T-cell (primary cell): ENCODE measurements around the gene ZNF776. TPM values are rescaled to one million over a fixed set of nuclear protein-coding genes. Genes with fewer than 3 reads are reported as not detected.

Source experiments
- ATAC-seq, 4 experiments: fragments of 200-7000 bp in 3 of 4; fragments of 150-1000 bp in 1 of 4; cut with Tn5 transposase; replicated peaks in 1 of 4; 1 replicate in 3 of 4; 2 replicates in 1 of 4; pipeline ENCODE4 v1.10.0; 2021; ENCODE audit warnings: moderate library complexity in 3 of 4, mild to moderate bottlenecking in 2 of 4, moderate number of reproducible peaks in 1 of 4
- CTCF ChIA-PET, 2 donors: fragments of 300-600 bp; sonication (Branson Sonifier 250); formaldehyde crosslinking; loops; one replicate each; lab custom pipeline; 2022; ENCODE audit warnings: antibody characterized with exemption in 2 of 2; lab: Charles Lee
- POLR2A ChIA-PET, 2 donors: fragments of 300-600 bp; sonication (Branson Sonifier 250); formaldehyde crosslinking; loops; one replicate each; lab custom pipeline; 2022; ENCODE audit warnings: antibody characterized with exemption in 2 of 2; lab: Charles Lee
- DNase-seq, 35 experiments: peaks; one replicate each; pipeline versions ENCODE4 v3.0.0 to v3.0.0-alpha.2; 2013 to 2023
- H3K27ac ChIP-seq: one replicate; pipeline ENCODE4 v1.5.1; 2013; ENCODE audit warnings: low read length
- H3K27me3 ChIP-seq, 2 experiments: replicated peaks in 1 of 2; 1 replicate in 1 of 2; 2 replicates in 1 of 2; pipeline versions ENCODE4 v1.6.1 to v1.7.0; 2013; ENCODE audit warnings: low read length in 1 of 2, mixed read lengths in 1 of 2; ENCODE audit not compliant: control insufficient read depth in 2 of 2, insufficient read depth in 2 of 2; ENCODE audit errors: extremely low read depth in 1 of 2
- H3K36me3 ChIP-seq, 2 donors: 1 replicate in 1 of 2; 2 replicates in 1 of 2; pipeline versions ENCODE4 v1.6.1 to v1.7.0; 2013; ENCODE audit warnings: low read length in 1 of 2; ENCODE audit not compliant: control insufficient read depth in 2 of 2, insufficient read depth in 1 of 2; ENCODE audit errors: extremely low read depth in 1 of 2
- H3K4me1 ChIP-seq, 2 experiments: 1 replicate in 1 of 2; 2 replicates in 1 of 2; pipeline versions ENCODE4 v1.6.1 to v1.7.0; 2013; ENCODE audit warnings: low read length in 2 of 2, mixed read lengths in 1 of 2; ENCODE audit not compliant: insufficient read depth in 2 of 2, control insufficient read depth in 1 of 2; ENCODE audit errors: extremely low read depth in 1 of 2
- H3K4me3 ChIP-seq, 2 donors: 1 replicate in 1 of 2; 2 replicates in 1 of 2; pipeline versions ENCODE4 v1.5.1 to v1.7.0; 2013; ENCODE audit warnings: mild to moderate bottlenecking in 2 of 2, low read length in 1 of 2, moderate library complexity in 1 of 2; ENCODE audit not compliant: control insufficient read depth in 1 of 2; ENCODE audit errors: extremely low read depth in 1 of 2
- H3K9me3 ChIP-seq: 2 replicates; pipeline ENCODE4 v1.7.0; 2013
- H3K27ac Mint-ChIP-seq, 2 donors: one replicate each; pipeline ENCODE4 v1.8.0; 2020 to 2021; ENCODE audit warnings: mild to moderate bottlenecking in 2 of 2, mixed read lengths in 2 of 2
- H3K27me3 Mint-ChIP-seq, 2 donors: one replicate each; pipeline ENCODE4 v1.8.0; 2021 to 2022; ENCODE audit warnings: mixed read lengths in 2 of 2
- H3K36me3 Mint-ChIP-seq: one replicate; pipeline ENCODE4 v1.8.0; 2021; ENCODE audit warnings: mixed read lengths
- H3K4me1 Mint-ChIP-seq, 3 donors: one replicate each; pipeline ENCODE4 v1.8.0; 2020 to 2022; ENCODE audit warnings: mixed read lengths in 3 of 3, mild to moderate bottlenecking in 1 of 3
- H3K4me3 Mint-ChIP-seq, 3 donors: one replicate each; pipeline ENCODE4 v1.8.0; 2020 to 2022; ENCODE audit warnings: mild to moderate bottlenecking in 3 of 3, mixed read lengths in 3 of 3, moderate library complexity in 3 of 3
- H3K9me3 Mint-ChIP-seq, 3 donors: one replicate each; pipeline ENCODE4 v1.8.0; 2020 to 2022; ENCODE audit warnings: mixed read lengths in 3 of 3
- WGBS: methylation state at CpG from one replicate; pipeline ENCODE4 v1.1.5; 2013; ENCODE audit warnings: missing lambda C conversion rate; ENCODE audit not compliant: insufficient coverage; 5-methylcytosine and 5-hydroxymethylcytosine counted together
- total RNA-seq, 35 experiments: library from RNA in 6 of 35; stranded (reverse) in 6 of 35; fragments of 120-200 nt in 1 of 35; gene quantifications; one replicate each; pipeline versions ENCODE4 v1.2.1 to v1.2.4 and lab custom pipeline; 2013 to 2026

The ZNF776 gene
- total RNA-seq, 5 donors from 2014 or later (not counting 1 experiment from before 2014, with no cell fraction given), result 14.3 to 36.5 (median 26.9) TPM

DNA sequence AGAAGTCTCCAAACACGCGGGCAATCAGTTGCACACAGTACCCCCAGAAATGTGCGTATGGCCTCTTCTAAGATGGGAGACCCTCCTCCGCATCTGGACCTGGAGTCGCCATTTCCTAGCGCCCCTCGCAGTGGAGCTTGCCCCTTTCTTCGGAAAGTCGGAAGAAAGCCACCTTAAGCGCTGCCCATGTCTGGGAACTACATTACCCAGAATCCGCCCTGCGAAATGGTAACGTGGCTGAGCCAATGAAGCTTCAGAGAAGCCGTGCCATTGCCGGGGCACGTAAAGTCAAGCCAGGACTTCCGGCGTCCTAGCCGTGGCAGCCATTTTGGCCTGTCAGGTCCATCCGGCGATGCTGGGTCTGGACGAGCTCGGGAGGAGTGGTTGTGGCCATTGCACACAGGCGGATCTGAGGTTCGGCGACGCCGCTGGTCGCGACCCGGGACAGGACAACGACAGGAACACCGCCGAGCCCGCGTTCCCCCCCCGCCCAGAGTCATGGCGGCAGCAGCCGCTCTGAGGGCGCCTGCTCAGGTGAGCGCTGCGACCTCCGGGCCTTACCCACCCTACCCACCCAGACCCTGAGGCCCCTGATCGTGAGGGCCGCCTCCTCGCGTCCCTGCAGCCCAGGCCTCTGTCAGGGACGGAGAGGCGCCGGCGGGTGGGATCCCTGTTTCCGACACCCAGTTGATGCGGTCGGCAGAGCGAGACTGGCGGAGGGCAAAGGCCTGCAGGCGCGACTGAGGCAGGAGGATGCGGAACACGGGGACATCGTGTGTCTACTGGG is 22.9 kb downstream of the ZNF776 start, which contains the start of gene ZNF586:
Gene ZNF586 (plus strand): TSS at position 332 of the 787 bp plus-strand sequence. CDS start 167 bp downstream, at position 499.
- peaks cover 5 to 26% (median 25%) of the 10 kb centered on the region in 3 donors for H3K9me3 Mint-ChIP-seq
- 3% methylated on average over 60 of the region's 61 CpGs for WGBS
- ChIA-PET POLR2A (interaction anchor here (0.6 to 0.9 kb wide), 5 partner anchors 12 to 620 kb away, joined by 3 to 5 read pairs (median 3); no protein-coding TSS in a partner anchor), CTCF (interaction anchor here in 1 of 2 donors (0.7 to 1.0 kb wide), 2 partner anchors 25 to 42 kb away, joined by 3 to 5 read pairs; partner anchors contain the start of gene ZNF671)
- H3K36me3 Mint-ChIP-seq, result peaks cover 51% of the 10 kb centered on the region
- DNase-seq (peak; percentile 70 to 92 (median 81)), ATAC-seq (peak; percentile 99 to 100 (median 100))
- Histone ChIP-seq H3K36me3 (peaks cover 0 to 26% of the 10 kb centered on the region in 2 donors), H3K27me3 (no peaks in the 10 kb centered on the region), H3K4me1 (peaks cover 4 to 27% of the 10 kb centered on the region in 2 experiments), H3K9me3 (peaks cover 1% of the 10 kb centered on the region), H3K4me3 (peak within 1 kb of the TSS; percentile 76 to 95), H3K27ac (peak within 1 kb of the TSS; percentile 90)
- H3K27ac Mint-ChIP-seq, result peak within 1 kb of the TSS; percentile 87 to 95
- H3K4me1 Mint-ChIP-seq, result peaks cover 33 to 39% (median 36%) of the 10 kb centered on the region in 3 donors
- peak within 1 kb of the TSS; percentile 88 to 97 (median 94) for H3K4me3 Mint-ChIP-seq
- no peaks in the 10 kb centered on the region for H3K27me3 Mint-ChIP-seq

DNA sequence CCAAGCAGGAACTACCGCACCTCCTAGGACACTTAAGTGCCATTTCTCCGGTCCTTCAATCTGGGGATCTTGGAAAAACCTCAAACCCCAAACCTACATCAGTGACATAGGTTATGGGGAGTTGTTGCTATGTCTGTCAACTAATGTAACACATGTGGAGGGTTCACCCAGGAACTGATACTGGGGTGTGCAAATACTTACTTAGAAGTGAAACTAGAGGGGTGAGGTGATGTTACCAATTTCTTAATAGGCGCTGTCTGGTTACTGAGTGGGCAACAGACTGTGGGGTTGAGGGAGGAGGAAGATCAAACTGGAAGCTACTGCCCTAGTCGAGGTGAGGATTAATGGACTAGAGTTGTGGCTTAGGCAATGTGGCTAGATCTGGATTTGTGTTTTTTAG is 24.8 kb downstream of the ZNF776 start:
- no peak overlapping the region for H3K27ac Mint-ChIP-seq
- H3K27me3 ChIP-seq, result no peaks in the 10 kb centered on the region
- H3K4me1 Mint-ChIP-seq, result peaks cover 37 to 48% (median 42%) of the 10 kb centered on the region in 3 donors
- peak overlapping the region; percentile 57 to 94 (median 88) for H3K4me3 Mint-ChIP-seq
- no peak for DNase-seq
- peaks cover 8 to 28% (median 28%) of the 10 kb centered on the region in 3 donors for H3K9me3 Mint-ChIP-seq
- 84% methylated on average over 2 of the region's 4 CpGs for WGBS
- H3K9me3 ChIP-seq, result peaks cover 2% of the 10 kb centered on the region
- H3K27me3 Mint-ChIP-seq, result no peaks in the 10 kb centered on the region
- H3K36me3 Mint-ChIP-seq, result peaks cover 59% of the 10 kb centered on the region
- POLR2A ChIA-PET, result no interaction called here
- no peak for ATAC-seq
- peaks cover 4 to 27% of the 10 kb centered on the region in 2 experiments for H3K4me1 ChIP-seq
- CTCF ChIA-PET, result no interaction called here
- H3K27ac ChIP-seq, result no peak overlapping the region
- no peak overlapping the region for H3K4me3 ChIP-seq
- peaks cover 11 to 38% of the 10 kb centered on the region in 2 donors for H3K36me3 ChIP-seq

DNA sequence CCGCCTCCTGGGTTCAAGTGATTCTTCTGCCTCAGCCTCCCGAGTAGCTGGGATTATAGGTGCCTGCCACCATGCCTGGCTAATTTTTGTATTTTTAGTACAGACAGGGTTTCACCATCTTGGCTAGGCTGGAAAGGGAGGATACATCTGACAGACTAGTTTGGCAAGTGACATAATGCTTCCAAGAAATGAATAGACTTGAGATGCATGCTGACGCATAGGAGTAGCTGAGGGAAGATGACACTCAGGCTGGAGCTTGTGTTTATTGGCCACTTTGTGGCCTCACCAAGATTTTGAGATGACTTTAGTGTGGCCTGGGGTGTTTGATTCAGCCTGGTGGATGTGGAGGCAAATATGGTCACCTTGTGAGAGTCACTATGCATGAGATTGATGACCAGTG is 26.9 kb downstream of the ZNF776 start:
- H3K4me1 ChIP-seq, result peaks cover 4 to 27% of the 10 kb centered on the region in 2 experiments
- H3K4me1 Mint-ChIP-seq, result peaks cover 37 to 53% (median 42%) of the 10 kb centered on the region in 3 donors
- ChIA-PET POLR2A (interaction anchor here in 1 of 2 donors (0.7 kb wide), 1 partner anchor 250 kb away, joined by 19 read pairs; no protein-coding TSS in a partner anchor), CTCF (no interaction called here)
- no peaks in the 10 kb centered on the region for H3K27me3 ChIP-seq
- no peak overlapping the region for H3K27ac ChIP-seq
- DNase-seq, result no peak
- H3K27ac Mint-ChIP-seq, result no peak overlapping the region
- H3K27me3 Mint-ChIP-seq, result no peaks in the 10 kb centered on the region
- peak overlapping the region in 1 of 2 donors; percentile 17 for H3K4me3 ChIP-seq
- ATAC-seq, result no peak
- H3K9me3 Mint-ChIP-seq, result peaks cover 18 to 43% (median 37%) of the 10 kb centered on the region in 3 donors
- H3K9me3 ChIP-seq, result peaks cover 8% of the 10 kb centered on the region
- peak overlapping the region in 1 of 3 donors; percentile 88 for H3K4me3 Mint-ChIP-seq
- H3K36me3 ChIP-seq, result peaks cover 19 to 59% of the 10 kb centered on the region in 2 donors
- H3K36me3 Mint-ChIP-seq, result peaks cover 76% of the 10 kb centered on the region
- 83% methylated on average over 1 of the region's 3 CpGs for WGBS

DNA sequence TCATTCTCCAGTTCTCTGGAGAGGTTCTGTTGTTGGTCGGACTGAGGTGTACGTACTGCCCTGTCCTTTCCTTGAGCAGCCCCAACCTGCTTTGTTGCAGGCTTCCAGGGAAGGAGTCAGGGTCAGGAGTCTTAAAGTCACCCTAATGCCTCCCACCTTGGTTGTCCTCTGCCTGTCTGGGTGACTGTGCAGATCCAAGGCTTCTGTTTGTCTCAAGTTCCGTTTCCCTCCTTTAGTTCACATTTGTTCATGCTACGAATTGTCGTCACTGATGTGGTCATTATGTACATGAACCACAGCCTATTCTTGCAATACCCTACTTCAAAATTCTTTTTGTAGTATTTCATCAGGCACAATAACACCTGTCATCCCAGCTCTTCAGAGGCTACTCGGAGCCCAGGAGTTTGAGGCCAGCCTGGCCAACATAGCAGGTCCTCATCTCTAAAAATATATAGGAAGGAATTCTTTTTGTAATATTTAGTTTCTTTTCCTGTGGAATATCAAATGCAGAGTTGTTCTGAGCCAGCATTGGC is 30.2 kb downstream of the ZNF776 start:
- peaks cover 19 to 31% (median 20%) of the 10 kb centered on the region in 3 donors for H3K4me1 Mint-ChIP-seq
- 96% methylated on average over 3 of the region's 6 CpGs for WGBS
- H3K27ac Mint-ChIP-seq, result no peak overlapping the region
- H3K4me3 ChIP-seq, result no peak overlapping the region
- peaks cover 23 to 67% (median 58%) of the 10 kb centered on the region in 3 donors for H3K9me3 Mint-ChIP-seq
- DNase-seq (no peak), ATAC-seq (no peak)
- H3K27me3 ChIP-seq, result no peaks in the 10 kb centered on the region
- H3K9me3 ChIP-seq, result peaks cover 33% of the 10 kb centered on the region
- H3K27me3 Mint-ChIP-seq, result no peaks in the 10 kb centered on the region
- CTCF ChIA-PET, result no interaction called here
- H3K36me3 ChIP-seq, result peaks cover 26 to 79% of the 10 kb centered on the region in 2 donors
- H3K27ac ChIP-seq, result no peak overlapping the region
- peak overlapping the region in 1 of 3 donors; percentile 13 for H3K4me3 Mint-ChIP-seq
- peaks cover 0 to 2% of the 10 kb centered on the region in 2 experiments for H3K4me1 ChIP-seq
- POLR2A ChIA-PET, result no interaction called here
- H3K36me3 Mint-ChIP-seq, result peaks cover 89% of the 10 kb centered on the region

DNA sequence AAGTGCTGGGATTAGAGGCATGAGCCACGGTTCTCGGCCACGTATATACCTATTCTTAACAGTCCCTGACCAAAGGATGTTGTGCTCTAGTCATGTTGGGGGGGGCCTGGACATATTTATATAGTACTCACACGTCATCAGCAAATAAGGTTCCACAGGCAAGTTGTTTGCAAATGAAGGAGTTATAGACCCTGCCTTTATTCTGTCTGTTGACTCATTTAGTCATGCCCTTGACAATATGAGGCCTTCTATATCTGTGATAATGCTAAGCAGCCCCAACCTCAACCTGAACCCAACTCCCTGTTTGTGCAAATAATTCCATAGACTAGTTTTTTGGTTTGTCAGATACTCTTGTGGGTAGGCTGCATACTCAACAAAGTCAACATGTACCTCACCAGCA is 31.7 kb downstream of the ZNF776 start:
- Mint-ChIP-seq H3K4me3 (no peak overlapping the region), H3K27me3 (no peaks in the 10 kb centered on the region), H3K27ac (no peak overlapping the region), H3K4me1 (peaks cover 8 to 19% (median 12%) of the 10 kb centered on the region in 3 donors), H3K9me3 (peaks cover 23 to 56% (median 50%) of the 10 kb centered on the region in 3 donors), H3K36me3 (peaks cover 79% of the 10 kb centered on the region)
- peak overlapping the region in 1 of 2 donors; percentile 21 for H3K4me3 ChIP-seq
- ATAC-seq, result no peak
- no peaks in the 10 kb centered on the region for H3K4me1 ChIP-seq
- CTCF ChIA-PET, result no interaction called here
- H3K36me3 ChIP-seq, result peaks cover 26 to 64% of the 10 kb centered on the region in 2 donors
- no peak for DNase-seq
- no peak overlapping the region for H3K27ac ChIP-seq
- POLR2A ChIA-PET, result no interaction called here
- H3K9me3 ChIP-seq, result peaks cover 33% of the 10 kb centered on the region
- no CpG with 5 or more reads among the region's 4 CpGs for WGBS
- no peaks in the 10 kb centered on the region for H3K27me3 ChIP-seq

DNA sequence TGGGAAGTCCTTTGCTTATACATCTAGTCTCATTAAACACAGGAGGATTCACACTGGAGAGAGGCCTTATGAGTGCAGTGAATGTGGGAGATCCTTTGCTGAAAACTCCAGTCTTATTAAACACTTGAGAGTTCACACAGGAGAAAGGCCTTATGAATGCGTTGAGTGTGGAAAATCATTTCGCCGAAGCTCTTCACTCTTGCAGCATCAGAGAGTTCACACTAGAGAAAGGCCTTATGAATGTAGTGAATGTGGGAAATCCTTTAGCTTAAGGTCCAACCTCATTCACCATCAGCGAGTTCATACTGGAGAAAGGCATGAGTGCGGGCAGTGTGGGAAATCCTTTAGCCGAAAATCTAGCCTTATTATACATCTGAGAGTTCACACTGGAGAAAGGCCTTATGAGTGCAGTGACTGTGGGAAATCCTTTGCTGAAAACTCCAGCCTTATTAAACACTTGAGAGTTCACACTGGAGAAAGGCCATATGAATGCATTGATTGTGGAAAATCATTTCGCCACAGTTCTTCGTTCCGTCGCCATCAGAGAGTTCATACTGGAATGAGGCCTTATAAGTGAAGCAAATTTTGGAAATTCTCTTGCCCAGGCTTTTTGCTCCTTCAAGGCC is 32.7 kb downstream of the ZNF776 start:
- Histone ChIP-seq H3K27ac (no peak overlapping the region), H3K27me3 (no peaks in the 10 kb centered on the region), H3K9me3 (peaks cover 33% of the 10 kb centered on the region), H3K36me3 (peaks cover 26 to 60% of the 10 kb centered on the region in 2 donors), H3K4me3 (peak overlapping the region in 1 of 2 donors; percentile 19), H3K4me1 (no peaks in the 10 kb centered on the region)
- 95% methylated on average over 4 of the region's 10 CpGs for WGBS
- ChIA-PET CTCF (no interaction called here), POLR2A (no interaction called here)
- Mint-ChIP-seq H3K27ac (no peak overlapping the region), H3K4me1 (peaks cover 4 to 14% (median 6%) of the 10 kb centered on the region in 3 donors), H3K4me3 (no peak overlapping the region), H3K27me3 (no peaks in the 10 kb centered on the region), H3K9me3 (peaks cover 18 to 51% (median 45%) of the 10 kb centered on the region in 3 donors), H3K36me3 (peaks cover 76% of the 10 kb centered on the region)
- DNase-seq (no peak), ATAC-seq (no peak)
